Hematopoietic multipotent progenitor cell (in vitro differentiated cells): ENCODE results near the gene OST4. TPM values are rescaled to one million over a fixed set of nuclear protein-coding genes. Genes with fewer than 3 reads are reported as not detected.
A peak's percentile ranks its signal among the peaks of the same experiment; 100 is the strongest.

Experiments used
- DNase-seq, 3 donors: peaks; one replicate each; pipeline ENCODE4 v3.0.0-alpha.2; 2011 to 2015; ENCODE audit warnings: low read depth in 2 of 3, low spot score in 2 of 3
- total RNA-seq: library from RNA; depleted of rRNA; stranded (reverse); fragments of >200 nt; gene quantifications from one replicate; pipeline ENCODE4 v1.2.3, GENCODE V29; 2012

OST4 gene
- total RNA-seq, 1 donor, result 397 TPM

- peak; percentile 46 to 62 (median 51) for DNase-seq
Measured at GRCh38 chr2:27032495-27033252, 38.8 kb downstream of the OST4 start, which contains the start of gene TMEM214. Gene TMEM214, plus strand, starts transcription at chr2:27032965. Its CDS starts 51 bp downstream, at chr2:27033016.

DNA sequence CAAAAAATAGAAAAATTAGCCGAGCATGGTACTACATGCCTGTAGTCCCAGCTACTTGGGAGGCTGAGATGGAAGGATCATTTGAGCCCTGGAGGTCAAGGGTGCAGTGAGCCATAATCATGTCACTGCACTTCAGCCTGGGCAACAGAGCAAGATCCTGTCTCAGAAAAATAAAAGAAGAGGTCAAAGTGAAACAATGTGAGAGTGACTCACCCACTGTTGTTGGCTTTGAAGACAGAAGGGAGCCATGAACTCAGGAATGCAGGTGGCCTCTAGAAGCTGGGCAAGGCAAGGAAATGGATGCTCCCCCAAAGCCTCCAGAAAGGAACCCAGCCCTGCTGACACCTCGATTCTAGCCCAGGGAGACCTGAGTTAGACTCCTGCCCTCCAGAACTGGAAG lies 42.4 kb downstream of the OST4 start:
- DNase-seq, result no peak

GRCh38 chr2:27027211-27027651 lies 44.2 kb downstream of the OST4 start:
- DNase-seq, result no peak

DNA sequence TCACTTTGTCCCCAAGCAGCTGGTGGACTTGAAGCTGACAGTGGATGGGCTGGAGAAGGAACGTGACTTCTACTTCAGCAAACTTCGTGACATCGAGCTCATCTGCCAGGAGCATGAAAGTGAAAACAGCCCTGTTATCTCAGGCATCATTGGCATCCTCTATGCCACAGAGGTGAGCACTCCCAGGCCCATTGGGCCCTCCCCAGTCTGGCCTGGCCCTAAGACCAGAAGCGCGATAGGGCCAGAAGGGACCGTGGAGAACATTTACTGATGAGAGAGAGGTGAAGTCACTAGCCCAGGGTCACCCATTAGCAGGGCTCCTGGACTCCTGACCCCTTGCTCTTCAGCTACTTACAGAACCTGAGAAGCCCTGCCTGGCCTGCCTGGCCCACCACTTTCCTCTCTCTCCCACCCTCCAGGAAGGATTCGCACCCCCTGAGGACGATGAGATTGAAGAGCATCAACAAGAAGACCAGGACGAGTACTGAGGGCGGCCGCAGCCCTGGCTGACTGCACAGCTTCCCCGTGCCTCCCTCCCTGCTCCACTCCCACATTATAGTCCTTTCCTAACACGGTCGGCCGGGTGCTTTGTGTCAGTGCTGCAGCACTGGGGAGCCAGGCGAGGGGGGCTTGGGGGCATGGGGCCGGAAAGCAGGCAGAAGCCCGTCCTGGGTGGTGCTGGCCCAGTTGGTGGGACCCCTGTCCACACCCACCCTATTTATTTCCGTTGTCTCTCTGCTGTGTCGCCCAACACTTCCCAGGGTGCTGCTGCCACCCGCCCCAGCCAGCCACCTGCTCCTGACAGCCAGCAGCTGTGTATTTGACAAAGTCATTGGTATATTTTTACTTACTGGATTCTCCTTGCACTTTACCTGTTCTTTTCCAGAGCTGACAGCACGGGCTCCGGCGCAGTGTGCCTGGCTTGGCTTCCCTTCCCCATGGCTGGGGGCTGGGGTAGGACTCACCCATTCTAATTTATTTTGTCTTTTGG lies 45.3 kb downstream of the OST4 start:
- no peak for DNase-seq

GRCh38 chr2:27025281-27025800 lies 46.1 kb downstream of the OST4 start:
- DNase-seq, result no peak

DNA sequence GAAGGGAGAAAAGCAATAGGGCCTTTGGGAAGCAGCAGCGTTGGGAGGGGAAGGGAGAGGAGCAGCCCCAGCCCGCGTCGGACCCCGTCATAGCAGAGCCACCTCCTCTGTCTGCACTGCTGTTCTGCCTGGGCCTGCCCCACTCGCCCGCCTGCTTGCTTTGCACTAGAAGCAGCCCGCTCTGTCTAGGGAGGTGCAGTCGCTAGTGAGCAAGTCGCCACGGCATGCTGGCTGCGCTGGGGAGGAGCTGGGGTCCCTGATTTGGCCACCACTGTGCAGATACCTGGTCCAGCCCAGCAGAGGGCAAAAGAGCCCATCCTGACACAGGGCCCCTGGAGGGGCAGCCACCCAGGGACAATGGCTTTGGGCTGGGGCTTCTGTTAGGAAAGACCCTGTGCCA lies 46.6 kb downstream of the OST4 start:
- DNase-seq, result peak in 1 of 3 donors; percentile 13

DNA sequence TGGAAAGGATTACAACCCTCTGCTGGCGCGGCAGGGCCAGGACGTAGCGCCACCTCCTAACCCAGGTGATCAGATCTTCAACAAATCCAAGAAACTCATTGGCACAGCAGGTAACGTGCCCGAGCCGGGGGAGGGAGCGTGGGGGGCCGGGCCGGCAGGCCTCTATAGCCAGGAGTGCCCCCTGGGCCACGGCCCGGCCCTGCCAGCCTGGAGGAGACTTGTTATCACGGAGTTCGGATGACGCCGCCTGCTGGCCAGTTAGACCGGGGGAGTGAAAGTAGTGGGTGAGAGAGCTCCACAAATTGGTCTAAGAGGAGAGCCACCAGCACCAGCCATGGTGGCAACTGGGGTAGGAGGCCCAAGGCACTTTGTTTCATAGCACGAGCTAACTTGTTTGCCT lies 47.3 kb downstream of the OST4 start:
- DNase-seq, result no peak

DNA sequence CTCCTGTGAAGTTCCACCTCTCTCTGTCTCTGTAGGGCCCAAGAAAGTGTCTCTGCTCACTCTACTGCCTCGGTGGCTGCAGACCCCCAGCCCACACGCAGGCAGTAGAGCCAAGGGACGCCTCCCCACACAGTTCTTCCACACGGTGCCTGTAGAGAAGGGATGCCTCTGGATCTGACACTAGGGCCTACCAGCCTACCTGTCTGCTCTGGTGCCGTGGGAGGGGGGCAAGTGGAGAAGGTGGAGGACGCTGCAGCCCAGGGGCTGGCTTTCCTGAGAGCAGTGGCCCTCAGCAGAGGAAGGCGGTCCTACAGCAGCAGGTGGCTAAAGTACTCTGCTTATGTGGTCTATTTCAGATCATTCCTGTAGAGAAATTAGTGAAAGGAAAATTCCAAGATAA lies 47.7 kb downstream of the OST4 start:
- no peak for DNase-seq

DNA sequence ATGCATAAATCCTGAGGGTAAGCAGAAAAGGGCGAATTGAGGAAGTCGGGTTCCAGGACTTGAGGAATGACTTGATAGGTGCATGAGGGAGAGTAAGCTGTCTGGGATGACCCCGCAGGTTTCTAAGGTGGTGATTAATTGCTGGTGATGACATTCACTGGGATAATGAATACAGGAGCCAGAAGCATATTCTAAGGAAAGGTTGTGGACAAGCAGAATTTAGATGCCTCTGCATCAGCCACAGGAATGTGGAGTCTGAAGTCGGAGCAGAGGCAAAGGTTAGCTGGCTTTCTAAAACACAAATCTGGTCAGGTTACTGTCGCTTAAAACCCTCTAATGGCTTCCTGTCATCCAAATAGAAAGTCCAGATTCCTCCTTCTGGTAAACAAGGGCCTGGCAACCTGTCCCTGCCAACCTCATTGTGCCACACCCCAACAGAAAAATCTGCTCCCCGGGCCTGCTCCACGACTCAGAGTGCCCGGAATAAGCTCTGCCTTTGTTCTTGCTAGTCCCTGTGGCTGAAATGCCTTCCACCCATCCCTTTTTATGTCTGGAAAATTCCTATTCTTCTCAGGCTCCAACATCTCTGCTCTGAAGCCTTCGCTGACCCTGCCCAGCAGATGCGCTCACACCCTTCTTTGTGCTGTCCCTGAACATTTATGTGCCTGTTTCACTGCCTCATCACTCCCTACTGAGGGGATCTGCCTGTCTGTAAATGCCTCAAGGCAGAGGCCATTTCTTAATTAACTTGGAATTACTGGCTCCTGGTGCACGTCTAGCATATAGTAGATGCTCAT lies 50.0 kb downstream of the OST4 start:
- no peak for DNase-seq

Other genes starting within 250 kb of the OST4 start
- not detected for gene DPYSL5, start 223.5 kb downstream of the OST4 start, total RNA-seq
- gene MAPRE3, start 101.0 kb downstream of the OST4 start, total RNA-seq, result 3.0 TPM
- gene TMEM214, start 38.7 kb downstream of the OST4 start, total RNA-seq, result 44.4 TPM
- gene AGBL5, start 20.0 kb downstream of the OST4 start, total RNA-seq, result 38.0 TPM
- gene EMILIN1, start 7.0 kb upstream of the OST4 start, total RNA-seq, result 31.2 TPM
- gene KHK, start 15.1 kb upstream of the OST4 start, total RNA-seq, result 4.0 TPM
- 9.2 TPM for gene CGREF1, start 47.5 kb upstream of the OST4 start, total RNA-seq
- gene ABHD1, start 52.2 kb upstream of the OST4 start, total RNA-seq, result 1.9 TPM
- gene PREB, start 63.0 kb upstream of the OST4 start, total RNA-seq, result 55.2 TPM
- gene PRR30, start 67.8 kb upstream of the OST4 start, total RNA-seq, result under 0.01 TPM
- not detected for gene TCF23, start 77.3 kb upstream of the OST4 start, total RNA-seq
- 131 TPM for gene ATRAID, start 140.4 kb upstream of the OST4 start, total RNA-seq
- 60.1 TPM for gene SLC5A6, start 140.6 kb upstream of the OST4 start, total RNA-seq
- 63.0 TPM for gene CAD, start 145.7 kb upstream of the OST4 start, total RNA-seq
- under 0.01 TPM for gene SLC30A3, start 191.4 kb upstream of the OST4 start, total RNA-seq
- not detected for gene DNAJC5G, start 203.8 kb upstream of the OST4 start, total RNA-seq
- under 0.01 TPM for gene TRIM54, start 210.8 kb upstream of the OST4 start, total RNA-seq
- 2.2 TPM for gene UCN, start 236.8 kb upstream of the OST4 start, total RNA-seq